Osteoblast (primary cell): Measurements from ENCODE around the gene CBLL1. TPM values are rescaled to one million over a fixed set of nuclear protein-coding genes. Genes with fewer than 3 reads are reported as not detected.
A peak's percentile ranks its signal among the peaks of the same experiment; 100 is the strongest.

ENCODE experiments used
- DNase-seq: peaks from one replicate; pipeline ENCODE4 v3.0.0; 2011; ENCODE audit warnings: low spot score, mixed read lengths; ENCODE audit not compliant: insufficient read length; ENCODE audit errors: missing footprints
- H2AFZ ChIP-seq: 2 replicates; pipeline ENCODE4 v1.6.0; 2011; ENCODE audit warnings: mild to moderate bottlenecking, low read length
- H3K27ac ChIP-seq: 2 replicates; pipeline ENCODE4 v1.5.1; 2011; ENCODE audit warnings: mild to moderate bottlenecking, low read depth, low read length, moderate library complexity
- H3K27me3 ChIP-seq: 2 replicates; pipeline ENCODE4 v1.6.0; 2012; ENCODE audit warnings: mild to moderate bottlenecking, control low read depth, inconsistent platforms, low read length, moderate library complexity; ENCODE audit not compliant: insufficient read depth
- H3K36me3 ChIP-seq: 2 replicates; pipeline ENCODE4 v1.5.1; 2011; ENCODE audit warnings: mild to moderate bottlenecking, low read length, control low read depth, moderate library complexity; ENCODE audit not compliant: insufficient read depth
- H3K4me1 ChIP-seq: 2 replicates; pipeline ENCODE4 v1.5.1; 2011; ENCODE audit warnings: mild to moderate bottlenecking, low read length, control low read depth, moderate library complexity; ENCODE audit not compliant: insufficient read depth
- H3K4me2 ChIP-seq: 2 replicates; pipeline ENCODE4 v1.6.0; 2011; ENCODE audit warnings: mild to moderate bottlenecking, low read length; ENCODE audit not compliant: insufficient read depth
- H3K4me3 ChIP-seq: fragments of 200-600 bp; sonication (generic); 3 replicates; pipeline ENCODE4 v1.5.1; 2012; ENCODE audit warnings: mild to moderate bottlenecking, low read length, inconsistent platforms; ENCODE audit not compliant: insufficient read depth
- H3K79me2 ChIP-seq: 2 replicates; pipeline ENCODE4 v1.6.0; 2012; ENCODE audit warnings: mild to moderate bottlenecking, low read length, control low read depth, inconsistent platforms; ENCODE audit not compliant: insufficient read depth
- H3K9me3 ChIP-seq: 2 replicates; pipeline ENCODE4 v1.5.1; 2011; ENCODE audit warnings: low read depth, low read length, control low read depth
- H4K20me1 ChIP-seq: 2 replicates; pipeline ENCODE4 v1.6.0; 2012; ENCODE audit warnings: mild to moderate bottlenecking, low read length, control low read depth; ENCODE audit not compliant: insufficient read depth
- total RNA-seq: library from RNA; depleted of rRNA; stranded (reverse); fragments of >200 nt; gene quantifications from 2 replicates; pipeline ENCODE4 v1.2.3, GENCODE V29; 2012
- TF ChIP-seq, protein P1 (sequence below): IDR thresholded peaks from 2 replicates; pipeline ENCODE4 v1.5.1; 2011; ENCODE audit warnings: mild to moderate bottlenecking, low read depth, low read length, moderate library complexity; ENCODE audit errors: extremely low read depth

The CBLL1 gene
- total RNA-seq, 1 donor: 25.7 TPM

- no peak overlapping the region for H3K4me2 ChIP-seq
- H3K36me3 ChIP-seq: no peaks in the 10 kb centered on the region
- DNase-seq: no peak
- H3K27ac ChIP-seq: no peak overlapping the region
- no peaks in the 10 kb centered on the region for H3K79me2 ChIP-seq
- H3K27me3 ChIP-seq: no peaks in the 10 kb centered on the region
- no peaks in the 10 kb centered on the region for H4K20me1 ChIP-seq
- TF ChIP-seq, protein P1, sequence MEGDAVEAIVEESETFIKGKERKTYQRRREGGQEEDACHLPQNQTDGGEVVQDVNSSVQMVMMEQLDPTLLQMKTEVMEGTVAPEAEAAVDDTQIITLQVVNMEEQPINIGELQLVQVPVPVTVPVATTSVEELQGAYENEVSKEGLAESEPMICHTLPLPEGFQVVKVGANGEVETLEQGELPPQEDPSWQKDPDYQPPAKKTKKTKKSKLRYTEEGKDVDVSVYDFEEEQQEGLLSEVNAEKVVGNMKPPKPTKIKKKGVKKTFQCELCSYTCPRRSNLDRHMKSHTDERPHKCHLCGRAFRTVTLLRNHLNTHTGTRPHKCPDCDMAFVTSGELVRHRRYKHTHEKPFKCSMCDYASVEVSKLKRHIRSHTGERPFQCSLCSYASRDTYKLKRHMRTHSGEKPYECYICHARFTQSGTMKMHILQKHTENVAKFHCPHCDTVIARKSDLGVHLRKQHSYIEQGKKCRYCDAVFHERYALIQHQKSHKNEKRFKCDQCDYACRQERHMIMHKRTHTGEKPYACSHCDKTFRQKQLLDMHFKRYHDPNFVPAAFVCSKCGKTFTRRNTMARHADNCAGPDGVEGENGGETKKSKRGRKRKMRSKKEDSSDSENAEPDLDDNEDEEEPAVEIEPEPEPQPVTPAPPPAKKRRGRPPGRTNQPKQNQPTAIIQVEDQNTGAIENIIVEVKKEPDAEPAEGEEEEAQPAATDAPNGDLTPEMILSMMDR: no peak
- H3K9me3 ChIP-seq: no peaks in the 10 kb centered on the region
- H2AFZ ChIP-seq: no peak overlapping the region
- peaks cover 14% of the 10 kb centered on the region for H3K4me1 ChIP-seq
- no peak overlapping the region for H3K4me3 ChIP-seq
These were observed 40.1 kb upstream of the CBLL1 start for GRCh38 chr7:107703872-107704271.

DNA sequence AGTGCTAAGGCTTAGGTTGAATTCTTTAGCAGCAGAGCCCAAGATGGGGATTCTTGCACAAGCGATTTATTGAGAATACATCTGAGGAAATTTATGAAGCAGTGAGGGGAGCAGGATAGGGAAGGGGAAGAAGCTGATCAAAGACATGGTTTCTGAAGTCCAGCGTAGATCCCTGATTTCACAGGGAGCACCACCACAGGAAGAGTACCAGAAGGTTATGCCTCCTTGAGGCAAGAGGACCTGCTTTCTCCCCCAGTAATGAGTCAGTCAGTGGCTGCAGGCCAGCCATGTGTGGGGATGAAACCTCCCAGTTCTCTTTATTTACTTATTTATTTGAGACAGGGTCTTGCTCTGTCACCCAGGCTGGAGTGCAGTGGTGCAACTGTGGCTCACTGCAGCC lies 35.0 kb upstream of the CBLL1 start:
- H3K4me1 ChIP-seq: peaks cover 4% of the 10 kb centered on the region
- H3K4me3 ChIP-seq: no peak overlapping the region
- TF ChIP-seq, protein P1: no peak
- H3K27ac ChIP-seq: no peak overlapping the region
- H3K27me3 ChIP-seq: no peaks in the 10 kb centered on the region
- no peaks in the 10 kb centered on the region for H4K20me1 ChIP-seq
- no peak for DNase-seq
- no peak overlapping the region for H3K4me2 ChIP-seq
- H2AFZ ChIP-seq: no peak overlapping the region
- no peaks in the 10 kb centered on the region for H3K9me3 ChIP-seq
- no peaks in the 10 kb centered on the region for H3K79me2 ChIP-seq
- H3K36me3 ChIP-seq: no peaks in the 10 kb centered on the region

DNA sequence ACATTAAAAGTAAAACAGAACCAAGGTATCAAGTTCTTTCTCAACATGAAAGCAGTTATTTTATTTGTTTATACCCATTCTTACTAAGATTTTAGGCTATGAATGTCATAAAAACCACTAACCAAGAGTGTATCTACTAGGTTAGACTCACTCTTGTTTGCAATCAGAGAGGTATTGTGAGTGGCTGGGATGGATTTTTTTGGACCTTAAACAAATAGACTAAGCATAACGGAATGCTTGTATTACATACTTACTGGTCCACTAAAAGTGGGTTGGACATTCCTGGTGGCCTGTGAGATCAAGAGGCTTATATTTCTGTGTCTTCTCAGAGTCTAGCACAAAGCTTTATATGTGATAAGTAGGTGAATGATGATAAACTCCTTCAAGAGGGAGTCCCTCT lies 32.6 kb upstream of the CBLL1 start:
- TF ChIP-seq, protein P1: no peak

DNA sequence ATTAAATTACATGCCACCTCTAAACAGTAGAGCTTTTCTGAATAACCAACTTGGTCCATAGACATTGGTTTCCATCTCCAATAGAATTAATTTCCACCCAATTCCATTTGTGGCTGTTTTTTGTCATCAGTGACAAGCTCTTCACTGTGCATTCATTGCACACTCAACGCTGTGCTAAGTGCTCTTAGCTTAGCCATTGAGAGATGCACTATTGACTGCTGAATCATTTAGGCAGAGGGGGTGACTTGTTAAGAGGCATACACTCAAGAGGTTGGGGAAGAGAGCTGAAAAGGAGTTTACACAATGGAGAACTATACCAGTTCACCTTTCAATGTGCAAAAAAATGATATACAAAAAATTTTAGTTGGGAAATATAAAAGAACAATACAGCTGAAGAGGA lies 31.9 kb upstream of the CBLL1 start:
- TF ChIP-seq, protein P1: no peak
- no peaks in the 10 kb centered on the region for H3K9me3 ChIP-seq
- DNase-seq: no peak
- no peaks in the 10 kb centered on the region for H3K79me2 ChIP-seq
- no peak overlapping the region for H3K4me3 ChIP-seq
- H3K27ac ChIP-seq: no peak overlapping the region
- no peaks in the 10 kb centered on the region for H3K27me3 ChIP-seq
- peaks cover 12% of the 10 kb centered on the region for H3K4me1 ChIP-seq
- no peaks in the 10 kb centered on the region for H4K20me1 ChIP-seq
- no peak overlapping the region for H3K4me2 ChIP-seq
- no peak overlapping the region for H2AFZ ChIP-seq
- no peaks in the 10 kb centered on the region for H3K36me3 ChIP-seq

More for the DNA sequence above, 32.6 kb upstream of the CBLL1 start:
- no peak overlapping the region for H3K4me2 ChIP-seq
- H3K4me1 ChIP-seq: peaks cover 12% of the 10 kb centered on the region
- no peaks in the 10 kb centered on the region for H3K9me3 ChIP-seq
- H3K79me2 ChIP-seq: no peaks in the 10 kb centered on the region
- H4K20me1 ChIP-seq: no peaks in the 10 kb centered on the region
- H3K4me3 ChIP-seq: no peak overlapping the region
- no peaks in the 10 kb centered on the region for H3K27me3 ChIP-seq
- no peak overlapping the region for H2AFZ ChIP-seq
- H3K27ac ChIP-seq: no peak overlapping the region
- no peaks in the 10 kb centered on the region for H3K36me3 ChIP-seq
- peak; percentile 53 for DNase-seq
